Posterior vena cava (tissue), 2 donors: ENCODE data around the gene CFAP57. TPM values are rescaled to one million over a fixed set of nuclear protein-coding genes. Genes with fewer than 3 reads are reported as not detected.
A peak's percentile ranks its signal among the peaks of the same experiment; 100 is the strongest.

ENCODE experiments used
- DNase-seq: peaks from one replicate; pipeline ENCODE4 v3.0.0-alpha.2; 2020; ENCODE audit warnings: low spot score
- intact Hi-C, 2 donors: fragments of 100-400 bp; cut with DNase I; formaldehyde crosslinking; loops; one replicate each; pipeline versions ENCODE4 v1.14.1 to v1.14.2; 2022 to 2023
- total RNA-seq, 2 donors: library from RNA; stranded (reverse); fragmentation: NEBNext Ultra II Directional; extraction: Animal tissue kit (Norgen Biotek cat#: 25700); gene quantifications; one replicate each; pipeline ENCODE4 v1.2.1, GENCODE V29; 2021
- donor health status: DM: yes; HTN: yes; CAD: no.
- donor health status: DM: yes; HTN: yes; CAD: no.

The CFAP57 gene
- total RNA-seq, 2 donors from 2014 or later, result 0.09 TPM; not detected in 1

GRCh38 chr1:43285269-43285990 lies 113.3 kb downstream of the CFAP57 start, which contains the start of gene C1orf210:
C1orf210 (minus strand) TSS chr1:43285581; CDS start chr1:43283270, 2,311 bp downstream.
- DNase-seq, result peak; percentile 74
- intact Hi-C loops, result no loop called here

- intact Hi-C loops, result no loop called here
- DNase-seq, result peak; percentile 68
These were observed 114.0 kb downstream of the CFAP57 start for GRCh38 chr1:43286115-43286514.

- intact Hi-C loops, result no loop called here
- no peak for DNase-seq
These were observed 114.4 kb downstream of the CFAP57 start for GRCh38 chr1:43286533-43286932.

- intact Hi-C loops, result no loop called here
- DNase-seq, result no peak
These were observed 116.1 kb downstream of the CFAP57 start for GRCh38 chr1:43288058-43288784.

GRCh38 chr1:43288785-43289706 lies 116.9 kb downstream of the CFAP57 start:
- DNase-seq, result no peak
- intact Hi-C loops, result no loop called here

- intact Hi-C loops, result no loop called here
- no peak for DNase-seq
These were observed 120.1 kb downstream of the CFAP57 start for GRCh38 chr1:43292216-43292615.

GRCh38 chr1:43292679-43293078 lies 120.5 kb downstream of the CFAP57 start:
- DNase-seq, result no peak
- intact Hi-C loops, result no loop called here

GRCh38 chr1:43293176-43293575 lies 121.0 kb downstream of the CFAP57 start:
- intact Hi-C loops, result no loop called here
- DNase-seq, result no peak

GRCh38 chr1:43293896-43294760 lies 122.0 kb downstream of the CFAP57 start:
- no peak for DNase-seq
- intact Hi-C loops, result no loop called here

GRCh38 chr1:43294761-43295160 lies 122.6 kb downstream of the CFAP57 start:
- intact Hi-C loops, result no loop called here
- DNase-seq, result no peak

- intact Hi-C loops, result no loop called here
These were observed 124.1 kb downstream of the CFAP57 start for GRCh38 chr1:43296207-43296606.

GRCh38 chr1:43298055-43298454 lies 125.9 kb downstream of the CFAP57 start:
- intact Hi-C loops, result no loop called here
- no peak for DNase-seq

More at GRCh38 chr1:43296207-43296606, 124.1 kb downstream of the CFAP57 start:
- no peak for DNase-seq

GRCh38 chr1:43299101-43299500 lies 127.0 kb downstream of the CFAP57 start:
- intact Hi-C loops, result no loop called here
- DNase-seq, result no peak

GRCh38 chr1:43300378-43301094 lies 128.4 kb downstream of the CFAP57 start, which contains the start of gene TIE1:
TIE1 (plus strand) TSS chr1:43300982; CDS start chr1:43301072, 90 bp downstream.
- intact Hi-C loops, result loop anchor here in 1 of 2 donors (10.0 kb wide), 1 partner anchor 1234 kb away; no protein-coding TSS in a partner anchor
- DNase-seq, result no peak

GRCh38 chr1:43302201-43302600 lies 130.1 kb downstream of the CFAP57 start:
- intact Hi-C loops, result loop anchor here in 1 of 2 donors (10.0 kb wide), 1 partner anchor 1233 kb away; no protein-coding TSS in a partner anchor
- DNase-seq, result no peak

- intact Hi-C loops, result loop anchor here in 1 of 2 donors (10.0 kb wide), 1 partner anchor 1232 kb away; no protein-coding TSS in a partner anchor
- DNase-seq, result peak; percentile 13
These were observed 130.8 kb downstream of the CFAP57 start for GRCh38 chr1:43302721-43303470.
